ENCODE data around the gene SCAMP4. TPM values are rescaled to one million over a fixed set of nuclear protein-coding genes. Genes with fewer than 3 reads are reported as not detected.
"Not testable (repeated sequence)": the region's sequence is repeated elsewhere in the genome, so short reads cannot be mapped to it uniquely, and the experiment has no call there.

SCAMP4 gene
- total and polyA plus RNA-seq, 7 donors = 14.4 to 55.4 (median 26.0) TPM

DNA sequence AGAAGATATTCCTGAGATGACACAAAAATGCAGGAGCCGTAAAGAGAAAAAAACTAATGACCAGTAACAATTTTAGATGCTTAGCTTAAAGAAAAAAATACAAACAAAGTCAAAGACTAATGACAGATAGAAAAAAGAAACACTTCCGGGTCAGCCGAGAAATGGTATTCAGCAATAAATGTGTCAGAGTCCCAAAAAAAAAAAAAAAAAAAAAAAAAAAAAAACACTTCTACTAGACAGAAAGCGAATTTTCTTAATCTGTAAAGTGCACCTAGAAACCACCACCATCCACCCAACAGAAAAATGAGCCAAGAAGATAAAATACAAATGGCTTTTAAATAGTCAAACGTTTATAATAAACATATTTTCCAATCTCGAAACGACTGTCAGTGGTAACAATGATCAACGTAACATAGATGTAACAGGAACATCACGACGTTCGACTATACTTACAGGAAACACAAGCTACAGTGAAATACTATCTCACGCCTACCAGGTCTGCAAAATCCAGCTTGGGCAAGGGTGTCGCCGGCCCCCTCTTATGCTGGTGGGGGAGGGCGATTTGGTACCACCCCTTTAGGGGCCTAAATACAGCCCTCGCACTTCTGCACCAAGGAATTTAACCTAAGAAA is 30.5 kb upstream of the SCAMP4 start:
- Histone ChIP-seq H3K27me3 (no peaks in the 10 kb centered on the region), H3K9me3 (no peaks in the 10 kb centered on the region), H3K36me3 (peaks cover 0 to 20% (median 0%) of the 10 kb centered on the region in 4 donors), H3K27ac (peak overlapping the region; percentile 93 to 99 (median 96)), H3K4me3 (peak overlapping the region; percentile 84 to 96 (median 94)), H3K4me1 (peaks cover 0 to 53% (median 49%) of the 10 kb centered on the region in 4 donors)
- intact Hi-C loops (cut with DNase I) = no loop called here
- no peak for DNase-seq
- WGBS, 2 donors = 2 to 7% methylated on average over 16 of the region's 16 CpGs
- no peak for TF ChIP-seq EP300 (IDR thresholded peaks at IDR 0.05)
- TF ChIP-seq, protein P1, sequence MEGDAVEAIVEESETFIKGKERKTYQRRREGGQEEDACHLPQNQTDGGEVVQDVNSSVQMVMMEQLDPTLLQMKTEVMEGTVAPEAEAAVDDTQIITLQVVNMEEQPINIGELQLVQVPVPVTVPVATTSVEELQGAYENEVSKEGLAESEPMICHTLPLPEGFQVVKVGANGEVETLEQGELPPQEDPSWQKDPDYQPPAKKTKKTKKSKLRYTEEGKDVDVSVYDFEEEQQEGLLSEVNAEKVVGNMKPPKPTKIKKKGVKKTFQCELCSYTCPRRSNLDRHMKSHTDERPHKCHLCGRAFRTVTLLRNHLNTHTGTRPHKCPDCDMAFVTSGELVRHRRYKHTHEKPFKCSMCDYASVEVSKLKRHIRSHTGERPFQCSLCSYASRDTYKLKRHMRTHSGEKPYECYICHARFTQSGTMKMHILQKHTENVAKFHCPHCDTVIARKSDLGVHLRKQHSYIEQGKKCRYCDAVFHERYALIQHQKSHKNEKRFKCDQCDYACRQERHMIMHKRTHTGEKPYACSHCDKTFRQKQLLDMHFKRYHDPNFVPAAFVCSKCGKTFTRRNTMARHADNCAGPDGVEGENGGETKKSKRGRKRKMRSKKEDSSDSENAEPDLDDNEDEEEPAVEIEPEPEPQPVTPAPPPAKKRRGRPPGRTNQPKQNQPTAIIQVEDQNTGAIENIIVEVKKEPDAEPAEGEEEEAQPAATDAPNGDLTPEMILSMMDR (IDR thresholded peaks at IDR 0.05) = no peak
- no peak for TF ChIP-seq POLR2AphosphoS5 (IDR thresholded peaks at IDR 0.05)
- TF ChIP-seq POLR2A (IDR thresholded peaks at IDR 0.05) = no peak

DNA sequence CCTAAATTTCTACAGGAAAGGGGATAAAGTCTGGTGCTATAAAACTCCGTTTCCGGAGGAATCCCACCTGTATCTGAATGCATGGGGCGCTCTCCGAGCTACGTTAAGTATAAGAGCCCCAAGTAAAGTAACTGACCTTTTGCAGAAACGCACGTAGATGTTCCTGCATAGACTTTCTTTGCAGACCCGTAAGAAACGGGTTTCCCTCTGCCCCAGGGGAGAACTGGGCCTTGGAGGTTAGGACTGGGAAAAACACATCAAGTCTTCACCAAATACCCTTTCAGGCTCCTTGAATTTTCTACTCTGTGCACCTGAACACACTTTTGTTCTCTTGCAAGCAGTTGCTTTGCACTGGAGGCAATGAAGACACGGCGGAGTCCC is 29.9 kb upstream of the SCAMP4 start:
- H3K27ac ChIP-seq = peak overlapping the region; percentile 93 to 99 (median 96)
- WGBS, 2 donors = 1% methylated on average over 11 of the region's 11 CpGs
- DNase-seq; H3K9me3 ChIP-seq; intact Hi-C loops (cut with DNase I); H3K27me3 ChIP-seq: not testable (repeated sequence)
- H3K4me1 ChIP-seq = peaks cover 0 to 53% (median 49%) of the 10 kb centered on the region in 4 donors
- H3K36me3 ChIP-seq = peaks cover 0 to 24% (median 0%) of the 10 kb centered on the region in 4 donors
- H3K4me3 ChIP-seq = peak overlapping the region; percentile 84 to 96 (median 94)

DNA sequence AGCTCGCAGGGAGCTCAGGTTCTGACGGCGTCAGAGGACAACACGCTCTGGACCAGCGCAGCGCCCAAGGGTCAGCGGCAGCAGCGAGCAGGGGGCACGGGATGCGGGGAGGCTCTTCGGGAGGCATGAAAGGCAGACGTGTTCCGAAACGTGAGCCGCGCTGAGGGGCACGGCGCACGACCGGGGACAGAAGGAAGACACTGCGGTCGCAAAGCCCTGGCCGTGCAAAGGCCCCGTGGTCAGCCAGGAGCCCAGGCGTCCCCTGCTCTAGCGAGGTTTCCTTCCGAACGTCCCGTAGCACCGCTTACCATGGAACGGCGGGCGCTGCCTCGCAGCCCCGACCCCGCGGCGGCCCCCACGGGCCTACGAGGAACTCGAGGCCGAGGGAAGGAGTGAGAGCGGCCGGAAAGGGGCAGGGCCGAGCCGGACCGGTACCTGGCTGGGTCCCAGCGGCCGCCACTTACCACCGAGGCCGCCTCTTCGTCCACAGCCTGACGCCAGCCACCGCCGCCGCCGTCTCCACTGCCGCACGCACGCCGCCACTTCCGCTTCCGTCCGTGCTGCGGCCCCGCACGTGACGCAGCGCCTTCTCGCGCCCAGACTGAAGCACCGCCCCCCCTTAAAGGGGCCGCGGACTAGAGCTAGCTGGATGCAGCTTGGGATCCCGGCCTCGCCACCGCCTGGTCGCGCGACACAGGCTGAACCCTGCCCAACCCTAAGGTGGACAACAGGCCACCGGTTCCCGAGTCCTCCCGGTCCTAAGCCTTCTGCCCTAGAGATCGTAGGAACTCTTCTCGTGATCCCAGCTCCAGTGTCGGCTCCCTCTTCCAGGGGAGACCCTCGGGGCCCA is 29.3 kb upstream of the SCAMP4 start:
- intact Hi-C loops (cut with DNase I) = no loop called here
- peak overlapping the region; percentile 84 to 96 (median 94) for H3K4me3 ChIP-seq
- 0 to 1% methylated on average over 87 of the region's 87 CpGs for WGBS, 2 donors
- peak overlapping the region; percentile 93 to 99 (median 96) for H3K27ac ChIP-seq
- TF ChIP-seq POLR2AphosphoS5 (IDR thresholded peaks at IDR 0.05) (peak; percentile 96 to 99 (median 98)), EP300 (IDR thresholded peaks at IDR 0.05) (peak in 1 of 4 donors; percentile 38), POLR2A (IDR thresholded peaks at IDR 0.05) (peak; percentile 88 to 91)
- TF ChIP-seq, protein P1 (IDR thresholded peaks at IDR 0.05) = no peak
- no peaks in the 10 kb centered on the region for H3K9me3 ChIP-seq
- peaks cover 0 to 58% (median 53%) of the 10 kb centered on the region in 4 donors for H3K4me1 ChIP-seq
- no peaks in the 10 kb centered on the region for H3K27me3 ChIP-seq
- peak; percentile 96 for DNase-seq
- H3K36me3 ChIP-seq = peaks cover 0 to 24% (median 0%) of the 10 kb centered on the region in 4 donors

DNA sequence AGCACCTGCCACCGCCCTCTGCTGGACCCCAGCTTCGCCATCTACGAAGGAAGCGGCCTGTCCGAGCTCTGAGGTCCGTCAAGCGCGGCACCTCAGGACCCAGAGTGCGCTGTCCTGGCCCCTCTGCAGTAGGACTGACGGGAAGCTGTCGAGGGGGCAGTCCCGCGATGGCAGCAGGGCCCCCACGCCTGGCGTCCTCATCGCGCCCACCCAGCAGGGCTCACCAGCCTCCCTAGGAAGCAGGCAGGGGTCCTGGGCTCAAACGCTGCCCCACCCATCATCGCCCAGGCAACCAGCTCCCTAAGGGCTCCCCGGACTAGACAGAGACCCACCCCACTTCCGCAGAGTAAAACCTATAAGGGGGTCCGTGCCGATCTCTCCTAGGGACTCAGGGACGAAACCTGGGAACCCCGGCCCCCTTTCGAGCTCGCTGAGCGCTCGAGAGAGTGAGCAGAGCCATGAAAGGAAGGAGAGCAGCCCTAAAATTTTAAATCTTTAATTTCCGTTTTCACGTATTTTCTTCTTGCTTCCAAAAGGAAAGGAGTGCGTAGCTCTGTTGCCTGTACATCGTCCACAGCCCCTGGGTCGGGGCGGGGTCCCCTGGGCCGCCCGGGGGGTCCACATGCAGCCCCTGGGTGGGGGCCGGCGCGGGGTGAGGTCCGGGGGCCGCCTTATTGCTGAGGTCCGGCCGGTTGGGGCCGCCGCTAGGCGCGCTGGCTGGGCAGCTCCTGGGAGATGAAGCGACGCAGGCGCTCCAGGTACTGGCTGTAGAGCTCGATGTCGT is 28.5 kb upstream of the SCAMP4 start:
- DNase-seq; H3K27me3 ChIP-seq; H3K9me3 ChIP-seq; intact Hi-C loops (cut with DNase I): not testable (repeated sequence)
- WGBS, 2 donors = 36 to 50% methylated on average over 48 of the region's 53 CpGs
- Histone ChIP-seq H3K4me3 (peak overlapping the region; percentile 84 to 96 (median 94)), H3K4me1 (peaks cover 0 to 58% (median 56%) of the 10 kb centered on the region in 4 donors), H3K27ac (peak overlapping the region; percentile 93 to 99 (median 96)), H3K36me3 (peaks cover 0 to 16% (median 0%) of the 10 kb centered on the region in 4 donors)

DNA sequence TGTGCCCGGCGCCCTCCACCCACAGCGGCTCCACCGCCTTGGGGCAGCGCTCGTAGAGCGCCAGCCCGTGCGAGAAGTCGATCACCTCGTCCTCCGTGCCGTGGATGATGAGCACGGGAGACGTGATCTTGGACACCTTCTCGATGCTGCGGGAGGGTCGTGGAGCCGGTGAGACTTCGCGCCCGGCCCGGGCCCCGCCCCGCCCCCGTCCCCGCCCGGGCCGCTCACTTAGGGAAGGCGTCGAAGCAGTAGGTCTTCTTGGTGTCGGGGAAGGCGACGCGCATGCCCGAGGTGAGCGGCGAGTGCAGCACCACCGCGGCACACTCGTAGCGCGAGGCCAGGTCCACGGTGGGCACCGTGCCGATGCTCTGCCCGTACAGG is 27.9 kb upstream of the SCAMP4 start:
- intact Hi-C loops (cut with DNase I); H3K9me3 ChIP-seq; H3K27me3 ChIP-seq; DNase-seq: not testable (repeated sequence)
- H3K4me1 ChIP-seq = peaks cover 0 to 58% (median 56%) of the 10 kb centered on the region in 4 donors
- WGBS, 2 donors = 69 to 75% methylated on average over 40 to 41 of the region's 47 CpGs
- peak overlapping the region in 3 of 4 donors; percentile 84 to 96 (median 93) for H3K4me3 ChIP-seq
- H3K36me3 ChIP-seq = peaks cover 0 to 12% (median 0%) of the 10 kb centered on the region in 4 donors
- peak overlapping the region in 1 of 4 donors; percentile 93 for H3K27ac ChIP-seq

DNA sequence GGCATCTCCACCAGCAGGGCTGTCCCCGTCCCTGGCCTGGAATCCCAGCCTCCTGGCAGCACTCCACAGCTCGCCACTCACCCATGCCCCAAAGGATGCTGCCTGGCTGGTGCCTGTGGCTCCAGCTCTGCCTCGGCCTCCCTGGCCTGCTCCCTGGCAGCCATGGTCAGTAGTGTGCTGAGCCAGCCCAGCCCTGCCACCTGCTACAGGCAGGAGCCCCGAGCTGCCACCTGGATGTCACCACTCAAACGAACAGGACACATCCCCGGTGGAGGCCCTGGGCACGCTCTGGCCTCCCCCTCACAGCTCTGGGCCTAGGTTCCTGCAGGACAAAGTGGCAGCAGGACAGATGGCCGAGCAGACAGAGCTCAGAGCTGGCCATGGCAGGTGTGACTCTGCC is 26.6 kb upstream of the SCAMP4 start:
- H3K27ac ChIP-seq; H3K9me3 ChIP-seq; H3K36me3 ChIP-seq; H3K27me3 ChIP-seq; H3K4me3 ChIP-seq; DNase-seq; intact Hi-C loops (cut with DNase I): not testable (repeated sequence)
- WGBS, 2 donors = 80 to 87% methylated on average over 8 of the region's 8 CpGs
- H3K4me1 ChIP-seq = peaks cover 0 to 58% (median 56%) of the 10 kb centered on the region in 4 donors

DNA sequence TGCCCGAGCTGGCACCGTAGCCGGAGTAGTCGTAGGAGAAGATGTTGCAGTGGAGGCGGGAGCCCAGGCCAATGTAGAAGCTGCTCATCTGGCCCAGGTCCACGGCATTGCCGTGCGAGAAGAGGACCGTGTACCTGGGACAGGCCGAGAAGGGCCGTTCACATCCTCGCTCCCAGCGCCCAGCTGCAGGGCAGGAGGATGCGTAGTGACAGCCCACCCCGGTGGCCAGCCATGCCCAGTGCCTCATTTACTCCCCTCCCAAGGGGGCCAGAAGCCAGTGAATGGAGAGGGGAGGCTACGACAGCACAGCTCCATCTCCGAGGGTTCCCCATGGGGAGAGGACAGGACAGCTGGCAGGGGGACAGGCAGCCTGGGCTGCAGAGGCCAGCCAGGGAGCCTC is 25.2 kb upstream of the SCAMP4 start:
- H3K27me3 ChIP-seq; DNase-seq; H3K36me3 ChIP-seq; H3K4me3 ChIP-seq; intact Hi-C loops (cut with DNase I); H3K9me3 ChIP-seq; H3K27ac ChIP-seq: not testable (repeated sequence)
- 90 to 91% methylated on average over 17 of the region's 17 CpGs for WGBS, 2 donors
- H3K4me1 ChIP-seq = peaks cover 0 to 58% (median 53%) of the 10 kb centered on the region in 4 donors

Data from sigmoid colon (tissue), 7 donors.